Activated CD8-positive, alpha-beta memory T cell treated with anti-CD3 and anti-CD28 coated beads for 4 hours (primary cell): ENCODE results near the gene TMEM229A.
"Not testable (repeated sequence)": the region's sequence is repeated elsewhere in the genome, so short reads cannot be mapped to it uniquely, and the experiment has no call there.

Experiments
- DNase-seq, 2 donors: peaks; one replicate each; pipeline ENCODE4 v3.0.0-alpha.2; 2020; ENCODE audit warnings: low read depth in 2 of 2

The TMEM229A gene

GRCh38 chr7:124033095-124033806, 384 bp upstream of the TMEM229A start:
- no peak for DNase-seq

- DNase-seq: no peak
Measured at GRCh38 chr7:124031919-124032318, 948 bp downstream of the TMEM229A start.

DNA sequence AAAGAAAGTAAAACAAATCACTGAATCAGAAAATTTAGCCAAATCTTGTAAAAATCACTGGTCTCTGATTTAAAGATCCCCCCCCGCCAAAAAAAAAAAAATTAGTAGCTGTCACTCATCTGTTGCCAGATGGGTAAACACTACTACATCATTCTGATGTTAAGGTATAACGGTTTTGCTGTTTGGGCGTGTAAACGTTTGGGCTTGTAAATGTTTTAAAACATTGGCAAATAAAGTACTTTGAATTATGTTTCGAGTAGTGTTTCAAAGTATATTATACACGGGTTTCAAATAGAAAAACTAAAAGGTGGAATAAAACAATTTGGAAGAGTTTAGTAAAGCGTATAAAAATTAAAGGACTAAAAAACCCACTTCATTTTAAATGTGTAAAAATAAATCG, 1.5 kb downstream of the TMEM229A start:
- no peak for DNase-seq

- DNase-seq: no peak
Measured at GRCh38 chr7:124030964-124031363, 1.9 kb downstream of the TMEM229A start.

DNA sequence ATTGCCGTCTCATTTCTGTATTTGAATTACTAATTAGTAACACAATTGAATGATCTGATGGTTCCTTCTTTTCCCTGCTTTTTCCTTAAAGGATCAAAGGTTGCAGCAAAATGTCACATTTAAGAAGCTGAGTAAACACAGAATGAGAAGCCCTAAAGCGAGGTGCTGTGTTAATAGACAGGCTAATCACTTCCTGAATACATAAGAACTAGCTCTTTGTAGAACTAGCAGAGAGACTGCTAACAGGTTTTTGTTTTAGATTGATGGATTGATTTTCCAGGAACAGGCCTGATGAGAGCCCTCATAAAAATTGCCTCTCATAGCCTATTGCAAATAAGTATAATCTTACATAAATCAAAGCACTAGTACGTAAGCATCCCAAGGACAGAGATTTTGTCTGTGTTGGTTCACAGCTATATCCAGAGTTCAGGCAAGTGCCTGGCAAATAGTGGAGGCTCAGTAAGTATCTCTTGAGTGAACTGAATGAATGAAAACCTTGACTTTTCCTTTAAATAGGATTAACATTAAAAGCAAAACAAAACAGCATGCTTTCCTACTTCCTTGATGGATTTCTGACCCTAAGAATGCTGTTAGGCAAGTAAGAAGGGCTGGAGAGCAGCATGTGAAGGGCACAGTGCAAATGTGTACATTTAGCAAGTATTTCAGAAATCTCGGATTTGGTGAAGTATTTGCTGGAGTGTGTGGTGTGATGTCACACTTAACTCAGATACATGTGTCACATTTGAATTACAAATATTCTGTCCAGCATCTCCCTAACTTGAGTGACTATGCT, 3.3 kb downstream of the TMEM229A start:
- no peak for DNase-seq

DNA sequence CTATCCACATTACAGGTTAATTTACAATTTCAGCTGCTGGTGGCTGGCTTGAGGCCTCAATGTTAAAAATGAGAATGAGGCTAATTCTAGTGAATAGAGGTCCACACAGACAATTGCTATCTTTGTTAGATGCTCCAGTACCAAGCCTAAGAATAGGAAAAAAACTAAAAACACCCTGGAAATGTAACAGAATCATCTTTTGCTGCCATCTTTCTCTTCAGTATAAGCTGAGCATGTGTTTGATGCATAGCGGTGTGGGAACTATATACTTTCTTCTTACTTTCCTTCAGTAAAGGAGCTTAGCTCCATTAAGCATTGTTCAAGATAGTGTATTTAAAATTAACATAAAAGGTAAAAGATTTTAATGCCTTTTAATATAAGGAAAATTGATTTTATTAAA, 5.6 kb downstream of the TMEM229A start:
- DNase-seq: no peak

GRCh38 chr7:124024329-124024728, 8.5 kb downstream of the TMEM229A start:
- not testable (repeated sequence) for DNase-seq

DNA sequence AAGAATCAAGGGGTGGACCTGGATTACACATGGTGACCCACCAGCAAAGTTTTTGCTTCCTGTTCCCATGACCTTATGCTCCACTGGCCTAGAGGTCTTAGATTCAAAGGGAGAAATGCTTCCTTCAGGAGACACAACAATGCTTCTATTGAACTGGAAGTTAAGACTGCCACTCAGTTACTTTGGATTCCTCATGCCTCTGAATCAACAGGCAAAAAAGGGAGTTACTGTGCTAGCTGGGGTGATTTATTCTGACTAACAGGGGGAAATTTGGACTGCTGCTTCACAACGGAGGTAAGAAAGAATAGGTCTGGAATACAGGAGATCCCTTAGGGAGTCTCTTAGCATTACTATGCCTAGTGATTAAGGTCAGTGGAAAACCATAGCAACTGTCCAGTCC, 10.3 kb downstream of the TMEM229A start:
- DNase-seq: no peak

GRCh38 chr7:124020060-124020459, 12.8 kb downstream of the TMEM229A start:
- no peak for DNase-seq

DNA sequence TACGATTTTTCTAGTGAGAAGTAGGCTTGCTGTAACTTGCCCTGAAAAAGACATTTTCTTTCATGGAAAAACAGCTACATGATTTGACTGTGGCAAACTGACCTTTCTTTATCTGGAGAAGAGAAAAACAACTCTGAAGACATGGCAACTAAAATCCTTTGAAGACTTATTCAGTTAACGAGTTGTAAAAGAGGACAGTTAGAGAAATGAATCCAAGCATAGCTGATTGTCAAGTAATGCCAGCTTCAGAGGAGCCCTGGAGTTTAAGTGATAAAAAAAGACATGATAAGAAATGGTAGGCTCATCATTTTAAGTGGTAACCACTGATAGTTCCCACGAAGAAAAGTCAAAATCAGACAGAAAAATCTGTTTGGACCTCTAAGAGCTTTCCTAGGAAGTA, 19.6 kb downstream of the TMEM229A start:
- DNase-seq: no peak

DNA sequence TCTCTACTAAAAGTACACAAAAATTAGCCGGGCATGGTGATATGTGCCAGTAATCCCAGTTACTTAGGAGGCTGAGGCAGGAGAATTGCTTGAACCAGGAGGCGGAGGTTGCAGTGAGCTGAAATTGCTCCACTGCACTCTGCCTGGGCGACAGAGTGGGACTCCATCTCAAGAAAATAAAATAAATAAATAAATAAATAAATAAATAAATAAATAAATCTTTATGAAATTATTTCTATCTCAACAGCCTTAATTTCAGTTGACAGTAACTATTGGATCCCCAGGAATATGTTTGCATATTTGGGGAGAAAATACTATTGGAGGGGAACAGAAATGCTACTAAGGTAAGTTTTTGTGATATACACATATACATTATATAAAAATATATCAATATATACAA, 20.0 kb downstream of the TMEM229A start:
- no peak for DNase-seq

GRCh38 chr7:124009321-124009720, 23.5 kb downstream of the TMEM229A start:
- no peak for DNase-seq

DNA sequence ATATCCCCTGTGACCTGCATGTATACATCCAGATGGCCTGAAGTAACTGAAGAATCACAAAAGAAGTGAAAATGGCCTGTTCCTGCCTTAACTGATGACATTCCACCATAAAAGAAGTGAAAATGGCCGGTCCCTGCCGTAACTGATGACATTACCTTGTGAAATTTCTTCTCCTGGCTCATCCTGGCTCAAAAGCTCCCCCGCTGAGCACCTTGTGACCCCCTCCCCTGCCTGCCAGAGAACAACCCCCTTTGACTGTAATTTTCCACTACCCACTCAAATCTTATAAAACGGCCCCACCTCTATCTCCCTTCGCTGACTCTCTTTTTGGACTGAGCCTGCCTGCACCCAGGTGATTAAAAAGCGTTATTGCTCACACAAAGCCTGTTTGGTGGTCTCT, 24.6 kb downstream of the TMEM229A start:
- DNase-seq: not testable (repeated sequence)

GRCh38 chr7:123999703-124000102, 33.2 kb downstream of the TMEM229A start:
- no peak for DNase-seq

- no peak for DNase-seq
Measured at GRCh38 chr7:123998921-123999320, 33.9 kb downstream of the TMEM229A start.

DNA sequence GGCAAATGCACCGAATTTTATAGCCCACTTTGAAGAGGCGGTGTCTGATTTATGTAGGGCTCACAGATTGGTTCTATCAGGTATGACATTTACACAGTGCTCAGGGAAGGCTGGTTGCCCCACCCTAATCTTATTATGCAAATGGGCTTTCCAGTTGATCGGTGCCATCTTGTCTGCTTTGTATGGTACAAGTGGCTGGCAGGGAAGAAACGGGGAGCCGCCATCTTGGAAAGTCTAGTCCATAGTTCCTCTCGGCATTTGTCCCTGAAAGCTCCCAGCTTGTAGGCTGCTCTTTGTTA, 36.6 kb downstream of the TMEM229A start:
- DNase-seq: no peak

DNA sequence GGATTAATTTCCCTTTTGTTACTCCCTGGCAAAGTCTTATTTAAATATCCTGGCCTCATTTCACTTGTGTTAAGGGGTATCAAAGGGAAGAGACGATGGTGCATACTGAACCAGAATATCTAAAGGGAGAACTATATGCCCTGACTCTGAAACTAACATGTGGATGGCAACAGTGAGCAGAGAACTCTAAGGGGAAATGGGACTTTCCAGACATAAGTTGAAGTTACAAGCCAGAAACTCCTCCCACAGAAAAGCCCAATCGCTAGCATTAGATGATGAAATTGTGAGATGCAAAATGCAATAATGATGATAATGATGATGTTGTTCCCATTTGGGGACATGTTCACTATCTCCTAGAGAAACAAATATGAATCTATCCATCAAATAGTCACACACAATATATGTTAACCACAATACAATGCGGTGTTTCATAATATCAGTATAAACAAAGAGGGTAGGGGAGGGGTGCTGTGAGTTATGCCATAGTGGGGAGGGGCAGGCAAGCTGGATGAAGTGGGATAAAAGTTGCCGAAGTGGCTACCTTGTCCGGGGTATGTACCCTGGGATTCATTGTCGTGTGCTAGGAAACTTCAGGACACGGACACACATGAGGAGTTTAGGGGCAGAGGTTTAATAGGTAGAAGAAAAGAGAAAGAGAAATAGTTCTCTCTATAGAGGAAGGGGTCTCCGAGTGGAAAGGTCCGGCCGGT, 37.1 kb downstream of the TMEM229A start:
- no peak for DNase-seq

GRCh38 chr7:123994449-123994848, 38.4 kb downstream of the TMEM229A start:
- no peak for DNase-seq

DNA sequence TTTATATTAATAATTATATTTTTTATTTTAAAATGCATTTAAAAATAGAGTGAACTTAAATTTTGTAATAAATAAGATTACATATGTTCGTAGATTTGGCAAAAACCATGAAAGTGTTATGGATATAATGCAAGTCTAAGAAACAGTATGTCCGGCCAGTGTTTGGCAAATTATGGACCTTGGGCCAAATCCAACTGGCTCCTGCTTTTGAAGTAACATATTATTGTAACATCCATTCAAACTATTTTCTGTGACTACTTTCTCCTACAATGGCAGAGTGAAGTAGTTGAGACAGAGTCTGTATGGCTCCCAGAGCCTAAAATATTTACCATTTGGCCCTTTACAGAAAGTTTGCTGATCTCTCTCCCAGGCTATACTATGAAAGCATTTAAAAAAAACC, 38.9 kb downstream of the TMEM229A start:
- no peak for DNase-seq

GRCh38 chr7:123992913-123993518, 39.9 kb downstream of the TMEM229A start:
- no peak for DNase-seq

DNA sequence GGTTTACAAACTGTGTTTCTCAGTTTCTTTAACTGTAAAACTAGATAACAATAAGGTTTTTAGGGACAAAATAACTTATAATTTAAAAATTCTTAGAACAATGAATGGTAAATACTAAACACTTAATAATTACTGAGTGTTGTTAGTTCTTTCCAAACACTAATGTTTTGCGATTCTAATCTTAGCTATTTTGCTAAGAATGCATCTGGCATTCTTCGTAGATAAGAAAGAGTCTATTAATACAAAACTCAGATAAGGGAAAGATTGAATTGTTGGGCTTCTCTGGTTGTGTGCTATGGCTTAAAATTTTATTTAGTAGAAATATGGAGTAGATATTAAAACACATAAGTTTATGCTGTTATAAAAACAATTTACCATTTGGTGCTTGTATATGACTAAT, 45.4 kb downstream of the TMEM229A start:
- no peak for DNase-seq
